Coronary artery (tissue), 2 donors: ENCODE results near the gene LAMP1.

Source experiments
- DNase-seq: peaks from one replicate; pipeline ENCODE4 v3.0.0-alpha.2; 2017; ENCODE audit warnings: low spot score
- H3K27ac ChIP-seq, 2 donors: fragments of 200-600 bp; sonication (generic); one replicate each; pipeline ENCODE4 v1.5.1; 2016 to 2019
- H3K4me3 ChIP-seq: fragments of 200-600 bp; sonication (generic); 2 replicates; pipeline ENCODE4 v1.5.1; 2016; ENCODE audit warnings: mild to moderate bottlenecking, moderate library complexity
- CTCF ChIP-seq: fragments of 200-600 bp; sonication (generic); IDR thresholded peaks from one replicate; pipeline ENCODE4 v1.5.1; 2019; ENCODE audit warnings: antibody characterized with exemption

LAMP1 gene

GRCh38 chr13:113329656-113330312 lies 32.7 kb downstream of the LAMP1 start:
- DNase-seq = no peak
- Histone ChIP-seq H3K27ac (no peak overlapping the region), H3K4me3 (no peak overlapping the region)
- TF ChIP-seq CTCF = no peak

GRCh38 chr13:113332615-113333014 lies 35.6 kb downstream of the LAMP1 start:
- no peak for DNase-seq
- TF ChIP-seq CTCF = no peak
- H3K27ac ChIP-seq = no peak overlapping the region

GRCh38 chr13:113333076-113333475 lies 36.0 kb downstream of the LAMP1 start:
- TF ChIP-seq CTCF = no peak
- no peak for DNase-seq
- H3K4me3 ChIP-seq = no peak overlapping the region
- no peak overlapping the region for H3K27ac ChIP-seq

More at GRCh38 chr13:113332615-113333014, 35.6 kb downstream of the LAMP1 start:
- no peak overlapping the region for H3K4me3 ChIP-seq

GRCh38 chr13:113337556-113337955 lies 40.5 kb downstream of the LAMP1 start:
- DNase-seq = no peak
- Histone ChIP-seq H3K27ac (no peak overlapping the region), H3K4me3 (no peak overlapping the region)
- TF ChIP-seq CTCF = no peak

GRCh38 chr13:113337976-113338375 lies 40.9 kb downstream of the LAMP1 start:
- no peak for DNase-seq
- no peak overlapping the region for H3K27ac ChIP-seq
- TF ChIP-seq CTCF = no peak
- H3K4me3 ChIP-seq = no peak overlapping the region

GRCh38 chr13:113338451-113338850 lies 41.4 kb downstream of the LAMP1 start:
- H3K27ac ChIP-seq = no peak overlapping the region
- DNase-seq = no peak
- TF ChIP-seq CTCF = no peak
- no peak overlapping the region for H3K4me3 ChIP-seq
